Astrocyte (in vitro differentiated cells and primary cell): ENCODE measurements around the gene PPP1R26. TPM values are rescaled to one million over a fixed set of nuclear protein-coding genes. Genes with fewer than 3 reads are reported as not detected.

ENCODE experiments used
- DNase-seq: peaks from one replicate; pipeline ENCODE4 v3.0.0-alpha.2; 2010; ENCODE audit warnings: low read depth
- FAIRE-seq: peaks from 2 replicates; lab custom pipeline; 2011; peaks lifted over from hg19 to GRCh38; lab: Jason Lieb, UNC
- H2AFZ ChIP-seq: 2 replicates; pipeline ENCODE4 v1.6.0; 2012; ENCODE audit warnings: low read depth, low read length, inconsistent platforms
- H3K27ac ChIP-seq: 2 replicates; pipeline ENCODE4 v1.5.1; 2011; ENCODE audit warnings: low read depth, low read length, inconsistent platforms
- H3K27me3 ChIP-seq: 2 replicates; pipeline ENCODE4 v1.6.0; 2011; ENCODE audit warnings: low read length, inconsistent platforms; ENCODE audit not compliant: insufficient read depth
- H3K36me3 ChIP-seq: 2 replicates; pipeline ENCODE4 v1.5.1; 2011; ENCODE audit warnings: low read length, inconsistent platforms; ENCODE audit not compliant: insufficient read depth
- H3K4me1 ChIP-seq: 2 replicates; pipeline ENCODE4 v1.5.1; 2011; ENCODE audit warnings: low read length, inconsistent platforms; ENCODE audit not compliant: insufficient read depth
- H3K4me2 ChIP-seq: 2 replicates; pipeline ENCODE4 v1.6.0; 2012; ENCODE audit warnings: low read length, inconsistent platforms
- H3K4me3 ChIP-seq: 2 replicates; pipeline ENCODE4 v1.5.1; 2011; ENCODE audit warnings: low read depth, mild to moderate bottlenecking, low read length, inconsistent platforms; ENCODE audit not compliant: insufficient read depth
- H3K79me2 ChIP-seq: 2 replicates; pipeline ENCODE4 v1.6.0; 2012; ENCODE audit warnings: mild to moderate bottlenecking, low read length, inconsistent platforms; ENCODE audit not compliant: insufficient read depth
- H3K9ac ChIP-seq: 2 replicates; pipeline ENCODE4 v1.6.0; 2012; ENCODE audit warnings: mild to moderate bottlenecking, low read length, inconsistent platforms
- H3K9me3 ChIP-seq: 2 replicates; pipeline ENCODE4 v1.5.1; 2012; ENCODE audit warnings: low read depth, mild to moderate bottlenecking, low read length, inconsistent platforms; ENCODE audit not compliant: insufficient read depth
- H4K20me1 ChIP-seq: 2 replicates; pipeline ENCODE4 v1.6.0; 2012; ENCODE audit warnings: low read length, inconsistent platforms; ENCODE audit not compliant: insufficient read depth
- H3K27ac Mint-ChIP-seq: one replicate; pipeline ENCODE4 v1.8.0; 2021; ENCODE audit warnings: mild to moderate bottlenecking, mixed read lengths; ENCODE audit not compliant: unreplicated experiment
- H3K27me3 Mint-ChIP-seq: one replicate; pipeline ENCODE4 v1.8.0; 2021; ENCODE audit warnings: low read depth, mixed read lengths; ENCODE audit not compliant: unreplicated experiment
- H3K36me3 Mint-ChIP-seq: one replicate; pipeline ENCODE4 v1.8.0; 2021; ENCODE audit warnings: low read depth, mixed read lengths; ENCODE audit not compliant: unreplicated experiment
- H3K4me1 Mint-ChIP-seq: one replicate; pipeline ENCODE4 v1.8.0; 2021; ENCODE audit warnings: low read depth, mixed read lengths; ENCODE audit not compliant: unreplicated experiment
- H3K4me3 Mint-ChIP-seq: one replicate; pipeline ENCODE4 v1.8.0; 2021; ENCODE audit warnings: mild to moderate bottlenecking, moderate library complexity, mixed read lengths; ENCODE audit not compliant: unreplicated experiment
- H3K9me3 Mint-ChIP-seq: one replicate; pipeline ENCODE4 v1.8.0; 2021; ENCODE audit warnings: mild to moderate bottlenecking, mixed read lengths; ENCODE audit not compliant: unreplicated experiment
- CTCF ChIP-seq: IDR thresholded peaks from 2 replicates; pipeline ENCODE4 v1.5.1; 2011; ENCODE audit warnings: low read depth, mild to moderate bottlenecking, inconsistent platforms, low read length, moderate library complexity; ENCODE audit not compliant: insufficient read depth
- EZH2 ChIP-seq: IDR thresholded peaks from 2 replicates; pipeline ENCODE4 v1.6.1; 2012; ENCODE audit warnings: mild to moderate bottlenecking, low read length, inconsistent platforms; ENCODE audit not compliant: insufficient read depth
- total RNA-seq: library from RNA; stranded (reverse); gene quantifications from 2 replicates; pipeline ENCODE4 v1.2.1, GENCODE V29; 2021

The PPP1R26 gene
- total RNA-seq, 1 donor from 2014 or later: 10.6 TPM

- Histone ChIP-seq H4K20me1 (peaks cover 41% of the 10 kb centered on the region), H3K4me3 (peak overlapping the region; percentile 68), H3K4me1 (peaks cover 14% of the 10 kb centered on the region), H3K4me2 (peak overlapping the region; percentile 93), H3K27me3 (no peaks in the 10 kb centered on the region), H3K36me3 (no peaks in the 10 kb centered on the region), H2AFZ (no peak overlapping the region), H3K79me2 (peaks cover 27% of the 10 kb centered on the region), H3K9me3 (no peaks in the 10 kb centered on the region), H3K9ac (peak overlapping the region; percentile 89), H3K27ac (no peak overlapping the region)
- DNase-seq (no peak), FAIRE-seq (no peak)
- H3K36me3 Mint-ChIP-seq: peaks cover 11% of the 10 kb centered on the region
- no peaks in the 10 kb centered on the region for H3K27me3 Mint-ChIP-seq
- H3K4me3 Mint-ChIP-seq: peak overlapping the region; percentile 89
- H3K27ac Mint-ChIP-seq: no peak overlapping the region
- no peak for TF ChIP-seq CTCF
- no peaks in the 10 kb centered on the region for H3K9me3 Mint-ChIP-seq
- H3K4me1 Mint-ChIP-seq: peaks cover 7% of the 10 kb centered on the region
Observed at GRCh38 chr9:135502168-135502872, 22.7 kb downstream of the PPP1R26 start.

GRCh38 chr9:135502873-135503321, 23.3 kb downstream of the PPP1R26 start:
- H3K9me3 Mint-ChIP-seq: peaks cover under 1% of the 10 kb centered on the region
- peaks cover 14% of the 10 kb centered on the region for H3K4me1 ChIP-seq
- H3K9ac ChIP-seq: no peak overlapping the region
- FAIRE-seq: no peak
- no peak overlapping the region for H3K27ac ChIP-seq
- DNase-seq: no peak
- no peaks in the 10 kb centered on the region for H3K27me3 Mint-ChIP-seq
- TF ChIP-seq CTCF (no peak), EZH2 (no peak)
- peaks cover 27% of the 10 kb centered on the region for H3K79me2 ChIP-seq
- H3K36me3 ChIP-seq: no peaks in the 10 kb centered on the region
- H3K9me3 ChIP-seq: no peaks in the 10 kb centered on the region
- H3K27ac Mint-ChIP-seq: no peak overlapping the region
- no peak overlapping the region for H3K4me3 ChIP-seq
- H4K20me1 ChIP-seq: peaks cover 41% of the 10 kb centered on the region
- H3K4me1 Mint-ChIP-seq: peaks cover 7% of the 10 kb centered on the region
- H3K27me3 ChIP-seq: no peaks in the 10 kb centered on the region
- peak overlapping the region; percentile 89 for H3K4me3 Mint-ChIP-seq
- no peak overlapping the region for H2AFZ ChIP-seq
- peaks cover 11% of the 10 kb centered on the region for H3K36me3 Mint-ChIP-seq
- no peak overlapping the region for H3K4me2 ChIP-seq
